ENCODE measurements around the gene OLFM1.
"Not testable (repeated sequence)": the region's sequence is repeated elsewhere in the genome, so short reads cannot be mapped to it uniquely, and the experiment has no call there.

OLFM1 gene

DNA sequence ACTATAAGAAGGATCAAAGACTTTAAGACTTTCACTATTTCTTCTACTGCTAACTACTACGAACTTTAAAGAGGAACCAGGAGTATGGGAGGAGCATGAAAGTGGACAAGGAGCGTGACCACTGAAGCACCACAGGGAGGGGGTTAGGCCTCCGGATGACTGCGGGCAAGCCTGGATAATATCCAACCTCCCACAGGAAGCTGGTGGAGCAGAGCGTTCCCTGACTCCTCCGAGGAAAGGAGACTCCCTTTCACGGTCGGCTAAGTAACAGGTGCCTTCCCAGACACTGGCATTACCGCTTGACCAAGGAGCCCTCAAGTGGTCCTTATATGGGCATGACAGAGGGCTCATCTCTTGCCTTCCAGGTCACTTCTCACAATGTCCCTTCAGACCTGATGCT, 62.4 kb downstream of the OLFM1 start:
- not testable (repeated sequence) for DNase-seq (ENCODE audit: low read depth in 2 of 2, low spot score in 1 of 2)

DNA sequence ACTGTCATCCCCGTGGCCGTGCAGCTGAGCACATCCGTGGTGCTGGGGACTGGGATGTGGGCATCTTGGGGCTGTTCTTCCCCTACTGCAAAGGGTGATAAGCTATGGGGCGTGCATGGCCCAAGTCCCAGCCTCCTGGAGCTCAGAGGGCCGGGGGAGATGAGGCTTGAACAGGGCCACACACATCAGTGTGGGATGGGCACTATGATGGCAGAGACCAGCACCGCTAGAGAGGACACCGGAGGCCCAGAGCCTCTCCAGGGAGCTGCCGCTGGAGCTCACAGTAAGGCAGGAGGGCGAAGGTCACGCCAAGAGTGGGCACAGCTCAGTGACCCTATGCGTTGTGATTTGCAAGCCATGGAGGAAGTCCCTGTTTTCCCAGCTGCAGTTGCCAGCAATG, 63.5 kb downstream of the OLFM1 start:
- no peak for DNase-seq (ENCODE audit: low read depth in 2 of 2, low spot score in 1 of 2)

DNA sequence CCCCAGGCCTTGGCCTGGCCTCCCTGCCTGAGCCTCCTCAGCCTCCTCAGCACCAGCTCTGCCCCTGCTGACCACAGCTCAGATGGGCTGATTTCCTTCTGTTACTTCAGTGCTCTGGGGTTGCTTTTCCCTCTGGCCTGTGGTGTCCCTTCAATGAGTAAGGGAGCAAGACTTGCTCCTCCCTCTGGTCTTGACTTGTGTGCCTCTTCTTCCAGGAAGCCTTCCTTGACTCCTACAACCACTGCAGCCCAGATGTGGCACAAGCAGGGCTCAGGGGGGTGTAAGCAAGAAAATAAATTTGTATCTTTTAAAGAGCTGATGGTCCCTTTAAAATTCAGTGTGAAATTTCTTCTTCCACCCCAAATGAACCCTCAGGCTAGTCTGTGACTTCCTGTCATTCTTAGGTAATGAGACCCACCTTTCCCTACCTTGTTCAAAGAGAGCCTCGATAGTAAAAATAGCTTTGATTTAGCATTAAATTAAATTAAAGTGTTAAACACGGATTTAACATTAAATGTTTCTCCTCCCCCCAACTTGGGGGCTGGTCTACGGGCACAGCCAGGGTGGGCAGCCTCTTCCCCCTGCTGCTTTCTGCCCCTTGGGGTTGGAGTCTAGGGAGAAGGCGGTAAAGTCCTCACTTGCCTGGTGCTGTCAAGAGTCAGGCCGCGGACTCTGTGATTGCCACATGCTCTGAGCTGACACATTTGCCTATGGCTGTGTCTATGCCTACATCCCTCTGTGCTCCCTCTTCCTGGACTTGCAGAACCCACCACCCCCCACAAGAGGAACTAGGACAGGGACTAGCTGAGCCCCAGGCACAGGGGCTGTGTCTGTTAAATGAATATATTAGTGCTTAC, 64.5 kb downstream of the OLFM1 start:
- DNase-seq (ENCODE audit: low read depth in 2 of 2, low spot score in 1 of 2) = no peak

DNA sequence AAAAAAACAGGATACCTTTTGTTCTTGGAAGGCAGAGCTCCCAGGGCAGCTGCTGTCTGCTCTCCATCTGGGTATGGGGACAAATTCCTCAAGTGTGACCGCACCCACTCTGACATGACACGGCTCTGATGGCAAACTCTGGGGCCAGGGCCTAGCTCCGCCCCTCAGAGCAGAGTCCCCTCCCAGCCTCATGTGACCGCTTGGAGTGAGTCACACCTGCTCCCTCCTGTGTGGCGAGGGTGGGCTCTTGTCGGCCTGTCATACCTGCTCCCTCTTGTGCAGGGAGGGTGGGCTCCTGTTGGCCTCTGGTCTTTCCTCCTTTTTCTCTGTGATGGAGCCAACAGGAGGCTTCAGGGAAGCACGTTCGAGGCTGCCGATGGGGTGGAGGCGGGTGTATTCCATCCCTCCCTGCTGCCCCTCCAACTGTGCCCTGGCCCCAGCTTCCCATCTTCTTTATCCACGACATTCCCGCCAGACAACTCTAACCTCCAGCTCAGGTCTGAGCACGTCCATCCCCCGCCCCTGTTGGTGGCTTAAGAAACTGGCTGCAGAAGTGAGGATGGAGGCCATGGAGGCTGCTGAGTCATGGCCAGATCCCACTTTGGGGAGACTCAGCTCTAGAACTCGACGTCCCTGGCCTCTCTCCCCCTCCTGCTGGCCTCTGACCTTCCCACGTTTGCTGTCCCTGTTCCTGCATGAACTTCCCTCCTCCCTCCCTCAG, 65.3 kb downstream of the OLFM1 start:
- no peak for DNase-seq (ENCODE audit: low read depth in 2 of 2, low spot score in 1 of 2)

DNA sequence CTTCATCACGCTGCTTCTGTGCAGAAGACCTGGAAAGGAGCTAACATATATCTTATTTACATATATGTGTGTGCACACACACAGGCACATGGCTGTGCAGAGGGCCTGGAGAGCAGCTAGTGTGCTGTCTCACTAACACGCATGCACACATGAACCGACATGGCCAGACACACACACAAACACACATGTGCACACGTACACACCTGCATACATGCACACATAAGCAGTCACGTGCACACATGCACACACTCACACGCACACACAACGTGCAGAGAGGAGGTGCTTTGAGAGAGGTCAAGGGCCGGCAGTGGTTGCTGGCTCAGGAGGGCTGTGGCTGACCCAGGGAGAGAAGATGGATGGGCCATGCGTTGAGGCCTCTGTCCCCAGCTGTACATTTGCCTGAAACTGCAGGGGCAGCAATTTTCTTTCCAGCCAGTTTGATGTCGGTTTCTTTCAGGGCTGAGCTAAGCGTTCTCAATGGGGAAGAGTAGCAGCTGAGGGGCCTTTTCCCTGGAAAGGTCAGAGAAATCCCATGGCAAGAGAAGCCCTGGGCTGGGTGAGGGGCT, 66.7 kb downstream of the OLFM1 start:
- DNase-seq (ENCODE audit: low read depth in 2 of 2, low spot score in 1 of 2) = no peak

DNA sequence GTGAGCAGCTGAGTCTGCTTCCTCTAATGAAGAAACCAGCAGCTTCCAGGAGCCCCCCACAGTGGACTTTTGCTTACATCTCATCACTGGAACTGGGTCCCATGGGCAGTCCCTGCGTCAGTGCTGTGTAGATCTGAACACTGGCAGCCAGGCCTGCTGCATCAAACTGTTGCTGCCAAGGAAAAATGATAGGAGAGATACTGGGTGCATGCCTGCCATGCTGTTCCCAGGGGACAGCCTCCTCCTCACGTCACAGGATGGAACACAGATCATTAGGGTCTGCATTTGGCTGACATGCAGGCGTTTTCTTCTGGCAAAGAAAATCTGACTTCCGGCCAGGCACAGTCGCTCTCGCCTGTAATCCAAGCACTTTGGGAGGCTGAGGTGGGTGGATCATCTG, 67.9 kb downstream of the OLFM1 start:
- no peak for DNase-seq (ENCODE audit: low read depth in 2 of 2, low spot score in 1 of 2)

DNA sequence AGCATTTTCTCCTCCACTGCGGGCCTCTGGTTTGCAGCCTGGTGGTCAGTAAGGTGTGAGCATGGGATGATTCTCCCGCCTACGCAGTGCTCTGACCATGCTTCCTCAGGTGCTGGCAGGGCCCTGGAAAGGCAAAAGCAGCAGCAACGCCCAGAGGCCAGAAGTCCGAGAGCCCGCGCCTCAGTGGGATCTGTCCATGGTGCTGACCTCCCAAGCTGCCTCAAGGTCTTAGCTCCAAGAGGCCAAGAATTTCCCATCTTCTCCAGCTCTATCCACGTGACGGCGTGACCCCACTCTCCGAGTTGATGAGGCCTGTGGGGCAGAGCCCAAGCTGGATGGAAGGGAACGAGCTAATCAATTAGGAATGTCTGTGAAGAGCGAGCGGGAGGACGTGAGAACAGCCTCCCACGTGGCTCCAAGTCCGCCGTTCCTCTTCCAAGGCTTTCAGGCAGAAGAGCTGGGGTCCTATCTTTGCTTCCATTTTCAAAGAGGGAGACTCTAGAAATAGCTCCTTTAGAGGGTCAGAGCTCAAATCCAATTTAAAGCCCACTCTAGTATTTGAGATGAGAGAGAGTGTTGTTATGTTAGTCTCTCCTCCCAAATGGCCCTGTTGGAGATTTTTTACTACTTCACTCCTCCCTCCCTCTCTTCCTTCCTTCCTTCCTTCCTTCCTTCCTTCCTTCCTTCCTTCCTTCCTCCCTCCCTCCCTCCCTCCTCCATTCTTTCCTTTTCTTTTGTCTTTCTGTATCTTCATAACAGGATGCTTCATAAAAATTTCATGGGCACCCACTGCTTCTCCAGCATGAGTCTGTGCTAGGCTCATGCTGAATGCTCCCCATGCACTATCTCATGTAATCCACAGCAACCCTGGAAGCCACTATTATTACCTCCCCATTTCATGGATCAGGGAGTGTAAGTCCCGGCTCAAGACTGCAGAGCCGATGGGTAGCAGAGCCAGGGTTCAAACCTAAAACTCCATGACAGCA, 69.3 kb downstream of the OLFM1 start:
- DNase-seq (ENCODE audit: low read depth in 2 of 2, low spot score in 1 of 2) = no peak

DNA sequence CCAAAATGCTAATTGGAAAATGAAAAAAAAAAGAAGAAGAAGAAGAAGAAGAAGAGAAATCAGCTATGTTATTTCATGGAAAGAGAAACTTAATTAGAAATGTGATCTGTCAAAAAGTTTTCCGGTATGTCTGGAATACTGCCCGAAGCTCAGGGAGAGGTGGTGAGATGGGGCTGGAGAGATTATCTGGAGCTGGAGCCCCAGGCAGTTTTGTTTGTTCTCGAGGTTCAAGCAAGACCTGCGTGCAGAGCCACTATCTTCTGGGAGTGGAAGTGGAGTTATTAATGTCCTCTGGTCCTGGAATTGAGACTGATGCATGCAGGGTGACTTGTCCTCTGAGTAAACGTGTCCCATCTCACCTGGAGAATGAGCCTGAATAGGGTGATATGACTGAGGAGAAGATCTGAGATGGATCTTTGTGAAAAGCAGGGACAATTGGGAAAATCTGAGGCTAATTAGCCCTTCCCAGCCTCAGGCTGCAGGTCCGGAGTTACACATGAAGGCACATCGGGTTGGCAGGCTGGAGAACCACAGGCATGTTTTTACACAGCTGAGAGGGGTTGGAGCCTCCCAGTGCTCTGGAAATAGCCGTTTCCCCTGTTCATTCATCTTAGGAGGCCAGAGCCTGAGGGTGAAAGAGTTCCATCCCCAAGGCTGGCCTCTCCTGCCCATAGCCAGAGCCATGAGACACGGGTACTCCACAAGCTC, 70.5 kb downstream of the OLFM1 start:
- no peak for DNase-seq (ENCODE audit: low read depth in 2 of 2, low spot score in 1 of 2)

DNA sequence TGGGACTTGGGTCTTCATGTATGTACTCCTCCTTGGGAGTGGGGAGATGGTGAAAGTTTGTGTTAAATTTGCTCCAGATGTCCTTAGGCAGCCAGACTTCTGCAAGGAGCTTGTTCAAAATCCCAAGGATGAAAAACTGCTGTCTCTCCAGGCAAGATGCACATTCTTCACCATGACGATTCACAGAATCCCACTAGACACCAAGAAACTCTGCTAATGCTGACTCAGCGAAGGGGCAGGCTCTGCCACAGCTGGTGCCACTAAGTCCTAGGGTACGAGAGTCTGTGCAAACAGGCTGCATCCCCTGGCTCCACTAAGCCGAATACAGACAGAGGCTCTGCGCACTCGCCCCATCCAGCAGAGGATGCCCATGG, 71.1 kb downstream of the OLFM1 start:
- no peak for DNase-seq (ENCODE audit: low read depth in 2 of 2, low spot score in 1 of 2)

DNA sequence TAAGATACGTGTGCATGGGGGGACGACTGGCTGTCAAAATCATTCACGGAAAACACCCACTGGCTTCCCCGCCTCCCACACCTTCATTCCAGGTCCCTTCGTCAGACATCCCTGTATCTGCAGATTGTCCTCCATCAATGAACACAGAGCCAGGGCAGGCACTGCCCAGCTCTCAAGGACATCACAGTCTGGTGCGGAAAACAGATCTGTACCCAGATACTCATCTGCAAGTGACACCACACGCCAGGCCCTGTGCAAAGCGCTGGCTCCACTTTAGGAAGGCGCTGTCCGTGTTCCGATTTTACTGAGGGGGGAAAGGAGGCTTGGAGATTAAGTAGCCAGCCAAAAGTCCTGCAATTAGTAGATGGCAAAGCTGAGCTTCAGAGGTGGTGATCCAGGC, 72.3 kb downstream of the OLFM1 start:
- no peak for DNase-seq (ENCODE audit: low read depth in 2 of 2, low spot score in 1 of 2)

DNA sequence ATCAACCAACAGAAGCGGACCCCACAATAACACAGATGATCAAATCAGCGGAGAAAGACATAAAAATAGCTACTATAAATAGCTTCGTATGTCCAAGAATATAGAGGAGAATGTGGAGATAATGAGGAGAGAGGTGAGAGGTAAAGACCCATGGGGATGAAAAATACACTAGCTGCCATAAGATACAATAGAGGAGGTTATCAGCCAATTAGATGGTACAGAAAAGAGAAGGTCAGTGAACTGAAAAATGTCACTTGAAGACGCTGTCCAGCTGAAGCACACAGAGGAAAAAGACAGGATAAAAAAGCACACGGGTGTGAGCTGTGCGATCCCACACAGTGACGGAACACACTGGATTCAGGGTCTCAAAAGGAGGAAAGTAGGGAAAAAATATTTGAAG, 73.4 kb downstream of the OLFM1 start:
- DNase-seq (ENCODE audit: low read depth in 2 of 2, low spot score in 1 of 2) = no peak

DNA sequence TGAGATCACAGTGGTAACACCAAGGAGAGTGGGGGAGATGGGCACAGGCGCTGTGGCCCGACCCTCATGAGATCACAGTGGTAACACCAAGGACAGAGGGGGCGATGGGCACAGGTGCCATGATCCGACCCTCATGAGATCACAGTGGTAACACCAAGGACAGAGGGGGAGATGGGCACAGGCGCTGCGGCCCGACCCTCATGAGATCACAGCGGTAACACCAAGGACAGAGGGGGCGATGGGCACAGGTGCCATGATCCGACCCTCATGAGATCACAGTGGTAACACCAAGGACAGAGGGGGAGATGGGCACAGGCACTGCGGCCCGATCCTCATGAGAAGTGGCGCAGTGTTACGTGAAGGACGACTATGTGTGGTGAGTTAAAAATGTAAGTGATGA, 75.1 kb downstream of the OLFM1 start:
- DNase-seq (ENCODE audit: low read depth in 2 of 2, low spot score in 1 of 2) = not testable (repeated sequence)

DNA sequence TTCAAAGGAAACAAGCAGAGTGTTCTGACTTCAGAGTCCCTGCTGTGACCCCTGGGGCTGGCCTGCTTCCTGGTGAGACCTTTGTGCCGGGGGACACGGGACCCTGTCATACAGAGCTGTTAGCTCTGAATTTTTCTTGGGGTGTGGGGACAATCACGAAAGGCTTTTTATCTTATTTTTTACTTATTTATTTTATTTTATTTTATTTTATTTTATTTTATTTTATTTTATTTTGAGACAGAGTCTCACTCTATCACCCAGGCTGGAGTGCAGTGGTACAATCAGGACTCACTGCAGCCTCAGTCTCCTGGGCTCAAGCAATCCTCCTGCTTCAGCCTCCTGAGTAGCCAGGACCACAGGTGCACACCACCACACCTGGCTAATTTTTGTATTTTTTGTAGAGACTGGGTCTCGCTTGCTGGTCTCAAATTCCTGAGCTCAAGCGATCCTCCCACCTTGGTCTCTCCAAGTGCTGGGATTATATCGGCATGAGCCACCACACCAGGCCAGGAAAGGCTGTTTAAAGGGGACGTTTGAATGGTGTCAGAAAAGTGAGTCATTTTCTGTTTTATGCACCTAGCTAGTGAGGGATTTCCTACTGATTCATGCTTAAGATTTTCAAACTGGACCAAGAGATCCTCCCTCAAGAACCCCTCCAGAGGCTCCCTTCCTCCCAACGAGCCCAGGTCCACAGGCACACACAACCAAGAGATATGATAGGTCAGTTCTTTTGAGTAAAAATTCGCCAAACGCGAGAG, 75.7 kb downstream of the OLFM1 start:
- DNase-seq (ENCODE audit: low read depth in 2 of 2, low spot score in 1 of 2) = no peak

DNA sequence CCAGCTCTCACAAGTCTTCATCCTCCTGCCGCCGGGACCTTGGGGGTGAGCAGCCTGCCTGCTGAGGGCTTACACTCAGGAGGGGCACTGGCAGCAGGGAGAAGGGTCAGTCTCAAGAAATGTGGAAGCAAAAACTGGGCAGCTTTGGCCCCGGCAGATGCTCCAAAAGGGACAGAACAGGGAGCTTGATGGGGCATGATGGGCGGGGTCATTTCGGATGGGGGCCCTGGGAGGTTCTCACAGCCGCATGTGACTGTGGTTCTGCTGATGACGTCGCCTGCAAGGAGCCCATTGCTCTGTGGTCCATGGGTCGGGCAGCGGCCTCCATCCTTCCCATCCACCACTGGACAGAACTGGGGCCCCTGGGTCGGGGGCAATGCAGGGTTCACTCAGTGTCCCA, 76.6 kb downstream of the OLFM1 start:
- DNase-seq (ENCODE audit: low read depth in 2 of 2, low spot score in 1 of 2) = no peak

DNA sequence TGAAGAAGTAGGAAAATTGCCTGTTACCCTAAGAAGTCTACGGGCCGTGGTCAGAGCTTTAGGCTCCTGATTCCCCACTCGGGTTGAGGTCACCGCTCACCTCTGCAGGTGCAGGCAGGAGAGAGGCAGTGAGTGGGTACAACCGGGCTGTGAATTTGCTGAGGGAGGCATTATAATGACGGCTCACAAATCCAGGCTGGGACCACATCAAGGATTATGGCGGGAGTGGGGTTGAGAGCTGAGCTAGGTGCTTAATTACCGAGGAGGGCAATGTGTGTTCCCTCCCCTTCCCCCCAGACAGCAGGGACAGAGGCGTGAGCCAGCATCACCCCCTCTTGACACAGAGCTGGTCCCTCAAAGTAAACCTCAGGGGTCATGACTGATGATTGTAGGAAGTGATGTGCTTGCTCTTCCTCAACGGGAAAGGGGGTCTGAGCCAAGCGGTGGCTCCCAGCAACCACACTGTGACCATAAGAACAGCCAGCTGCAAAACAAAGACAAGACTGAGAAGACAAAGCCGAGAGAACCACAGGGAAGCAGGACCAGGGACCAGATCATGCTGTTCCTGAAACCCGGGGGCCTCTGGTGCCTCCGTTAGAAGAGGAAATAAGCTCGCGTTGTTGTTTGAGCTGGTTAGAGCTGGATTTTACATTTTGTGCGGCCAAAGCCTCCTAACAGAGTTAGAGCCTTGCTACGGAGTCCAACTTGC, 77.7 kb downstream of the OLFM1 start:
- DNase-seq (ENCODE audit: low read depth in 2 of 2, low spot score in 1 of 2) = no peak

DNA sequence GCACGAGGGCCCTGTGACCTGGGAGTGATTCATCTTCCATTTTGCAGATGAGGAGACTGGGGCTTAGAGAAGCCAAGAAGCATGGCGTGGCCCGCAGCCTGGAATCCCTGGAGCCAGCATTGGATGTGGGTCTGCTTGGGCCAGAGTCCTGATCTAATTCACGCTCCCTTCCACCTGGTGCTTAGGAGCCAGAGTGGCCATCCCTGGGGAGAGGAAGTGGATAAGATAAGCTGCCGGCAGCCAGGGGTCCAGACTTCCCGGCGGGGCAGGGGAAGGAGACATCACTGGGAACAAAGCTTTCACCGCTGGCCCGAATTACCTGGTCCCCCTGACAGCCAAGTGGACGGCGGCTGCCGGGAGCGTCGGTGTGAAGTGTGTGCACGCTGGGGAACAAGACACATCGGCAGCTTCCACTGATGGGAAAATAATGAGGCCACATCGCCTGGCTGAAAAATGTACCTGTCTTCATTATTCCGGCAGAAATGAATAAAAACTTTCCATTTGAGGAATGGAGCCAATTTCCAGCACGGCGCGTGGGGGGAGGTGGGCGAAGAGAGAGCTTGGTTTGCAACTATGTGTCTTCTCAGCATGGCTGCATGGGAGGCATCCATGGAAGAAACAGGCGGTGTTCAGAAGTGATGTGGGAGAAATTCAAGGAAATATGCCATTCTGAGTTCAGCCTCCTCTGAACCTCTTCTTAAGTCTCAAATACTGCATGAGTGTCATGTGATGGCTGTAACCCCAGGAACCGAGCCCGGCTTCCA, 78.5 kb downstream of the OLFM1 start:
- DNase-seq (ENCODE audit: low read depth in 2 of 2, low spot score in 1 of 2) = no peak

DNA sequence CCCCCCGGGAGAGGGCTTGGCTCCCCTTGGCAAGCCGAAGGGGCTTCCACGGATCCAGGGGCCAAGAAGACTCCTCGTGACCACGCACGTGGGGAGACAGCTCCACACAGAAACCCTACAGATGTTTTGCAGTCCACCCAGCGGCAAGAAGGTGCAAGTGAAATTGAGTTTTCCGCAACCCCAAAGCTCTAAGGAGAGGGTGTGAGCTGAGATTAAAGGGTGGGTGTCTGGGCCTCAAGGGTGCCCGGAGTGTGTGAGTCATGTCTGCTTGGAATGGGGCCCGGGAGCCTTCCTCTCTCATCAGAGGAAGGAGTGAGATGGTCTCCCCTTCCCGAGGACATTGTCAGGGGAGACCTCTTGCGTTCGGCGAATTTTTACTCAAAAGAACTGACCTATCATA, 79.1 kb downstream of the OLFM1 start:
- no peak for DNase-seq (ENCODE audit: low read depth in 2 of 2, low spot score in 1 of 2)

DNA sequence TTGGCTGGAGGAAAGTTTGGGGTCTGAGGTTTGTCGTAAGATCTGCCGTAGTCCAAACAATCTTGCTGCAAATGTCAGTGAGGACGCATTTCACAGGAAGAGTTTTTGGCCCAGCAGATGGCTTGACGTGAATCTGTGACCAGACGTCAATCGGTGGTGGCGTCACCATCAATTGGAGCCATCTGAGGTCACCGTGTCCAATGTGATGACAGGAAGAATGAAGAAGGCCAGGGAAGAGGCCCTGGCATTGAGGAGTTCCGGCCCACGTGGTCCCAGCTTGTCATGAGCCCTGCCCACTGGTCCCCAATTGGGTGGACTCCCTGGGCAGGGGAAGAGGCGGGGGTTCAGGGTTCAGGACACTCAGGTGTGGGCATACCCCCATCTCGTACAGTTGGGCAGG, 79.9 kb downstream of the OLFM1 start:
- no peak for DNase-seq (ENCODE audit: low read depth in 2 of 2, low spot score in 1 of 2)

Measured in stimulated activated CD8-positive, alpha-beta memory T cell treated with anti-CD3 and anti-CD28 coated beads, Interleukin-4, amount 100 ng/mL, for 4 hours (primary cell).